Measurements from ENCODE around the gene ST7. TPM values are rescaled to one million over a fixed set of nuclear protein-coding genes. Genes with fewer than 3 reads are reported as not detected.

Gene ST7
- polyA plus RNA-seq, 1 donor from 2014 or later, result 76.8 TPM

DNA sequence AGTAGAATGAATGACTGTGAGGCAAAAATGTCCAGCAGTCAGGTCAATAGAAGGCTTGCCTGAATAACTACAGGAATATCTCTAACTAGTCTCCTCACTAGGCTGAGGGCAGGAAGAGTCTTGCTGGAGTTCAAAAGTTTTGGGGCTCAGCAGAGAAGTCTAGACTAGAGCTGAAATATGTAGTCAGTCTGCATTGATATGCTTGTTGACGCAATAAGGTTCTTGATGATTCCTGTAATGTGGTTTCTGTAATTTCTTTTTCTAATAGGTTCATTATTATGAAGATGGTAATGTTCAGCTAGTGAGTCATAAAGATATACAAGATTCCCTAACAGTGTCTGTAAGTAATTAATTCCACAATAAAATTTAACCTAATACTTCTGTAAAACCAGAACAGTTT is 41.5 kb upstream of the ST7 start:
- H3K9me2 ChIP-seq (ENCODE audit: insufficient read depth, low read length), result no peaks in the 10 kb centered on the region
- no peak overlapping the region for H3K9ac ChIP-seq (ENCODE audit: low read length)
- no peaks in the 10 kb centered on the region for H3F3A ChIP-seq (ENCODE audit: insufficient read depth, low read length, poor library complexity, severe bottlenecking)
- no peak overlapping the region for H3K4me3 ChIP-seq (ENCODE audit: low read length)
- H2AFZ ChIP-seq (ENCODE audit: low read depth, low read length), result no peak overlapping the region
- peaks cover 12% of the 10 kb centered on the region for H3K36me3 ChIP-seq (ENCODE audit: insufficient read depth, low read length)
- H3K4me2 ChIP-seq (ENCODE audit: low read length), result no peak overlapping the region
- H3K79me2 ChIP-seq (replicated peaks; ENCODE audit: insufficient read depth, low read length), result peaks cover 8% of the 10 kb centered on the region
- TF ChIP-seq MXI1 (conservative IDR thresholded peaks at IDR 0.05; ENCODE audit: poor library complexity, severe bottlenecking) (no peak), EZH2 (IDR thresholded peaks at IDR 0.05; ENCODE audit: borderline replicate concordance, insufficient read depth, low read length, poor library complexity, severe bottlenecking) (no peak), POLR2AphosphoS5 (IDR thresholded peaks at IDR 0.05) (no peak), EP300 (conservative IDR thresholded peaks at IDR 0.05; ENCODE audit: poor library complexity, severe bottlenecking) (no peak), RAD21 (conservative IDR thresholded peaks at IDR 0.05) (no peak), TAF1 (IDR thresholded peaks at IDR 0.05; ENCODE audit: low read depth) (no peak), SMC3 (conservative IDR thresholded peaks at IDR 0.05; ENCODE audit: poor library complexity) (no peak)
- TF ChIP-seq, protein P1, sequence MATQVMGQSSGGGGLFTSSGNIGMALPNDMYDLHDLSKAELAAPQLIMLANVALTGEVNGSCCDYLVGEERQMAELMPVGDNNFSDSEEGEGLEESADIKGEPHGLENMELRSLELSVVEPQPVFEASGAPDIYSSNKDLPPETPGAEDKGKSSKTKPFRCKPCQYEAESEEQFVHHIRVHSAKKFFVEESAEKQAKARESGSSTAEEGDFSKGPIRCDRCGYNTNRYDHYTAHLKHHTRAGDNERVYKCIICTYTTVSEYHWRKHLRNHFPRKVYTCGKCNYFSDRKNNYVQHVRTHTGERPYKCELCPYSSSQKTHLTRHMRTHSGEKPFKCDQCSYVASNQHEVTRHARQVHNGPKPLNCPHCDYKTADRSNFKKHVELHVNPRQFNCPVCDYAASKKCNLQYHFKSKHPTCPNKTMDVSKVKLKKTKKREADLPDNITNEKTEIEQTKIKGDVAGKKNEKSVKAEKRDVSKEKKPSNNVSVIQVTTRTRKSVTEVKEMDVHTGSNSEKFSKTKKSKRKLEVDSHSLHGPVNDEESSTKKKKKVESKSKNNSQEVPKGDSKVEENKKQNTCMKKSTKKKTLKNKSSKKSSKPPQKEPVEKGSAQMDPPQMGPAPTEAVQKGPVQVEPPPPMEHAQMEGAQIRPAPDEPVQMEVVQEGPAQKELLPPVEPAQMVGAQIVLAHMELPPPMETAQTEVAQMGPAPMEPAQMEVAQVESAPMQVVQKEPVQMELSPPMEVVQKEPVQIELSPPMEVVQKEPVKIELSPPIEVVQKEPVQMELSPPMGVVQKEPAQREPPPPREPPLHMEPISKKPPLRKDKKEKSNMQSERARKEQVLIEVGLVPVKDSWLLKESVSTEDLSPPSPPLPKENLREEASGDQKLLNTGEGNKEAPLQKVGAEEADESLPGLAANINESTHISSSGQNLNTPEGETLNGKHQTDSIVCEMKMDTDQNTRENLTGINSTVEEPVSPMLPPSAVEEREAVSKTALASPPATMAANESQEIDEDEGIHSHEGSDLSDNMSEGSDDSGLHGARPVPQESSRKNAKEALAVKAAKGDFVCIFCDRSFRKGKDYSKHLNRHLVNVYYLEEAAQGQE (IDR thresholded peaks at IDR 0.05; ENCODE audit: borderline replicate concordance), result no peak
- TF ChIP-seq, protein P2, sequence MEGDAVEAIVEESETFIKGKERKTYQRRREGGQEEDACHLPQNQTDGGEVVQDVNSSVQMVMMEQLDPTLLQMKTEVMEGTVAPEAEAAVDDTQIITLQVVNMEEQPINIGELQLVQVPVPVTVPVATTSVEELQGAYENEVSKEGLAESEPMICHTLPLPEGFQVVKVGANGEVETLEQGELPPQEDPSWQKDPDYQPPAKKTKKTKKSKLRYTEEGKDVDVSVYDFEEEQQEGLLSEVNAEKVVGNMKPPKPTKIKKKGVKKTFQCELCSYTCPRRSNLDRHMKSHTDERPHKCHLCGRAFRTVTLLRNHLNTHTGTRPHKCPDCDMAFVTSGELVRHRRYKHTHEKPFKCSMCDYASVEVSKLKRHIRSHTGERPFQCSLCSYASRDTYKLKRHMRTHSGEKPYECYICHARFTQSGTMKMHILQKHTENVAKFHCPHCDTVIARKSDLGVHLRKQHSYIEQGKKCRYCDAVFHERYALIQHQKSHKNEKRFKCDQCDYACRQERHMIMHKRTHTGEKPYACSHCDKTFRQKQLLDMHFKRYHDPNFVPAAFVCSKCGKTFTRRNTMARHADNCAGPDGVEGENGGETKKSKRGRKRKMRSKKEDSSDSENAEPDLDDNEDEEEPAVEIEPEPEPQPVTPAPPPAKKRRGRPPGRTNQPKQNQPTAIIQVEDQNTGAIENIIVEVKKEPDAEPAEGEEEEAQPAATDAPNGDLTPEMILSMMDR (IDR thresholded peaks at IDR 0.05; ENCODE audit: poor library complexity, severe bottlenecking), result no peak
- H4K20me1 ChIP-seq (ENCODE audit: insufficient read depth), result no peaks in the 10 kb centered on the region
- no peaks in the 10 kb centered on the region for H3K27me3 ChIP-seq (ENCODE audit: insufficient read depth, low read depth, low read length)
- peaks cover 6% of the 10 kb centered on the region for H3K9me3 ChIP-seq (ENCODE audit: low read length)
- no peak overlapping the region for H3K27ac ChIP-seq (ENCODE audit: low read length)

DNA sequence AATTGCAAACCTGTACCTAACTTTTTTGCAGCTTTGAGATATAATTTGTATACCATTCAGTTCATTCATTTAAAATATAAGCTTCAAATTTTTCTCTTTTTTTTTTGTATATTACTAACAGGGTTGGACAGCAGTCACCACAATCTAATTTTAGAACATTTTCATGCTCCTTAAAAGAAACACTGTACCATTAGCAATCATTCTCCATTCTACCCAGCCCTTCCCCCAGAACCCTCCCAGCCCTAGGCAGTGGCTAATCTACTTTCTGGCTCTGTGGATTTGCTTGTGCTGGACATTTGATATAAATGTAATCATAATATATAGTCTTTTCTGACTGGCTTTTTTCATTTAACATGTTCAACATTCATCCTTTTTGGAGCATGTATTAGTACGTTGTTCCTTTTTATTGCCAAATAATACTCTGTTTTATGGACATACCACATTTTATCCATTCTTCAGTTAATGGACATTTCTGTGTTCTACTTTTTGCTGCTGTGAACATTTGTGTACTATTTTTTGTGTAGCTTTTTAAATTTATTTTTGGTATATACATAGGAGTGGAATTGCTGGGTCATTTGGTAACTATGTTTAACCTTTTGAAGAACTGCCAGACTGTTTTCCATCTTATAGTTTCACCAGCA is 40.9 kb upstream of the ST7 start:
- Histone ChIP-seq H3K9me2 (ENCODE audit: insufficient read depth, low read length) (no peaks in the 10 kb centered on the region), H3K4me3 (ENCODE audit: low read length) (no peak overlapping the region), H3K27ac (ENCODE audit: low read length) (no peak overlapping the region), H3K79me2 (replicated peaks; ENCODE audit: insufficient read depth, low read length) (peaks cover 8% of the 10 kb centered on the region), H3K27me3 (ENCODE audit: insufficient read depth, low read depth, low read length) (no peaks in the 10 kb centered on the region), H4K20me1 (ENCODE audit: insufficient read depth) (no peaks in the 10 kb centered on the region), H3K9me3 (ENCODE audit: low read length) (peaks cover 6% of the 10 kb centered on the region), H3K36me3 (ENCODE audit: insufficient read depth, low read length) (peaks cover 12% of the 10 kb centered on the region), H3K9ac (ENCODE audit: low read length) (no peak overlapping the region), H3K4me2 (ENCODE audit: low read length) (no peak overlapping the region), H3F3A (ENCODE audit: insufficient read depth, low read length, poor library complexity, severe bottlenecking) (no peaks in the 10 kb centered on the region), H2AFZ (ENCODE audit: low read depth, low read length) (no peak overlapping the region)
- no peak for TF ChIP-seq MXI1 (conservative IDR thresholded peaks at IDR 0.05; ENCODE audit: poor library complexity, severe bottlenecking)
- no peak for TF ChIP-seq EZH2 (IDR thresholded peaks at IDR 0.05; ENCODE audit: borderline replicate concordance, insufficient read depth, low read length, poor library complexity, severe bottlenecking)
- TF ChIP-seq SMC3 (conservative IDR thresholded peaks at IDR 0.05; ENCODE audit: poor library complexity), result no peak
